ENCODE results near the gene GNG12.

GNG12 gene

DNA sequence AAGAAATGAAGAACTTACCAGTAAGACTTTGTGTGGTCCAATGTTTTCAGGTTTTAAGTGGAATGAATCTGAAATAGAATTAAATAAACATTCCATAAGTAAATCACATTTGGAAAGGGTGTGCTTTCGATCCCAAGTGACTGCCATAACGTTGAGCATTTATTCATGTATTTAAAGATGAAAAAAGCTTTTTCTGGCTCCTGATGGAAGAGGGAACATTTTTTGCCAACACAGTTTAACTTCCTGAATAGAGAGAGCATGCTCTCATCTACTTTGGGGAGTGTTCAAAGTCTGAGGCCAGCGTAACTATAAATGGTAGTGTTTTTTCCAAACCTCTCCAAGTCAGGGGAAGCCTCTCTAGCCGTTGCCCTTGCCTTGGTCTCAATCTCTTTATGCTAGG is 55.8 kb downstream of the GNG12 start:
- no peak for DNase-seq

GRCh38 chr1:67777016-67777415 is 56.3 kb downstream of the GNG12 start:
- no peak for DNase-seq

GRCh38 chr1:67773462-67773861 is 59.8 kb downstream of the GNG12 start:
- DNase-seq: no peak

- DNase-seq: no peak
These were observed 61.5 kb downstream of the GNG12 start for GRCh38 chr1:67771749-67772148.

DNA sequence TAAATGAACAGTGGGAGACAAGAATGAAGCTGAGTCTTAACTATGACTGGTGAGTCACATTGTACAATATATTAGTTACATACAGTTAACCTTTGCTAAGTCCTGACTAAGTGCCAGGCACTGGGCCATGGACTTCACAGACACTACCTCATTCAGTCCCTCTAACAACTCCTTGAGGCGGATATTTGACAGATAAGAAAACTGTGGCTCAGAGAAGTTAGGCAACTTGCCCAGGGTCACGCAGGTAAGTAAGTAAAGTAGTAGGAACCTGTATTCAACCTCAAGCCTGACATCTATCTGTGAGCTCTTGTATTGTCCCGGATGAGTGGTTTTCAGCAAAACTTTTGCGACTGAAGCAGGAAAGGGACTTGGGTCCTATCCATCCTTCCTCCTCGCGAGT is 62.1 kb downstream of the GNG12 start:
- DNase-seq: peak in 1 of 2 experiments; percentile 35

DNA sequence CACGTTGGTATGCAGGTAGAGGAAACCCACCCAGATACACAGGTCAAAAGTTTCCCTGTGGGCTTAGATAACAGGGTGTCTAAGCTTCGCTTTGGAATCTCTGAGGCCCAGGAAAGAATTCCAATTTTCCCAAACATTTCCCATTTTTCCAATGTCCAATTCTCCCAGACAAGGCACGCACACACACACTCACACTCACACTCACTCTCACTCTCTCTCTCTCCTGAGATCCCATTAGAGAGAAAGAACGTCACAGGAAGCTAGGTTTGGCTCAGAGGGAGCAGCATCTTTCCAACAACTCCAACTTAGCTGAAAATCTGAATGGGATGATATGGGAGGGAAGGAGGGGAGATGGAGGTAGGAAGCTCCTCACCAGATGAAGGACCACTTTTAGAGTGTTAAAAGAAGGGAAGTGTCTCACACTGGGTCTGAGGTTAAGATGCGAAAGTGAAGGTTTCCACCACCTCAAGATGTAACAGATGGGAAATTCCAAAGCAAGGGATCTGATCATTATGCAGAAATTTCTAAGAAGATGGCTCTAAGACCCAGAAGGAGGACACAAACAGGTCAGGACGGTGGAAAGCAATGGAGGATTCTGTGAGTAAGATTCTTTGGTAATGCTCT is 63.5 kb downstream of the GNG12 start:
- DNase-seq: no peak

DNA sequence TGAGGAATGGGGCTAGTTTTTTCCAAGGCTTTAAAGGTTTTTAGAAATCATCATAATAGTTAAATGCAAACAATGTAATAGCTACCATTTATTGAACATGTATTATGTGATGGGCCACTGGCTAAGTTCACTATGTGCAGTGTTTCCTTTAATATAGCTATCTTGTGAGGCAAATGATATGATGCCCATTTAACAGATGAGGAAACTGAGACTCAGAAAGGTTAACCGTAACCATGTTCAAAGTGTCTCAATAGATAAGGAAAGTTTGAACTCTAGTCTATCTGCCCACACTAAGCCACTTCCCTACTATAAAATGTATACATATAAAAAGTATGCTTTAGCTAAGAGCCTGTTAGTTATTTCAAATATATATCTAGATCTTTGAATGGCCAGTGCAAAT is 64.8 kb downstream of the GNG12 start:
- DNase-seq: no peak

- DNase-seq: no peak
These were observed 66.0 kb downstream of the GNG12 start for GRCh38 chr1:67767103-67767782.

DNA sequence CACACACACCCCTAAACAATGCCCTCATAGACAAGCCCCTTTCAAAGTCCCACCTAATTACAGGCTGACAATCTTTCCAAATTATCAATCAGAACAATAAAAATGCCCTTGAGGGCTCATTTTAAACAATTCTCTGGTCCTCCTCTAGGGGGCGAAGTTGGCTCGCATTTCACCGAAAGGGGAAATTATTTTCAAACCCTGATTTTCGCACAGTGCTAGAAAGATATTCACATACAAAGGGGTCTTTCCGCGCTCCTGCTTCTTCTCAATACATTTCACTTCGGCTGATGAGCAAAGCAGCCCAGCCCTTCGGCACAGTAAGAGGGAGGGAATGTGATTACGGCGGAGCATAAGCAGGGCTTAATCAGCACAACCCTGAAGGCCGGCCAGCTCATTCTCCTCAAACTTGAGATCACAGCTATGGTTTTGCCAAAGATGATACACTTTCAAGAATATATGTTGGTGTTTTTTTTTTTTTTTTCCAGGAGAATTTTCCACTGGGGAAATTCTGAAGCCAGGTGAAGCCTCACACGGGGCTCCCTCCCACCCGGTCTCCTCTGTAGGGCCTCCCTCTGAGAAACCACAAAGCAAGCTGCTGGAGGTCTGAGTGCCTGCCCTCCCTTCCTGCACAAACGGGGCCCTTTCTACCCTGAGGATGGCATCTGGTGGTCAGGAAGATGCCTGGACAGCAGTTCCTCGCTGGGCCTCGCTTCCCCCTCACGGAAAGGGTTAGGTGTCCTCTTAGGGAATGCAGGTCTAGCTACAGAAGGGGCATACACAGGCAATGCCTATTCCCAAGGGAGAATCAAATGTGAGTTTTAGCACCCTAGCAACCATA is 66.9 kb downstream of the GNG12 start:
- DNase-seq: peak; percentile 22 to 70

- DNase-seq: no peak
These were observed 68.6 kb downstream of the GNG12 start for GRCh38 chr1:67764633-67765032.

- DNase-seq: no peak
These were observed 71.5 kb downstream of the GNG12 start for GRCh38 chr1:67761730-67762129.

DNA sequence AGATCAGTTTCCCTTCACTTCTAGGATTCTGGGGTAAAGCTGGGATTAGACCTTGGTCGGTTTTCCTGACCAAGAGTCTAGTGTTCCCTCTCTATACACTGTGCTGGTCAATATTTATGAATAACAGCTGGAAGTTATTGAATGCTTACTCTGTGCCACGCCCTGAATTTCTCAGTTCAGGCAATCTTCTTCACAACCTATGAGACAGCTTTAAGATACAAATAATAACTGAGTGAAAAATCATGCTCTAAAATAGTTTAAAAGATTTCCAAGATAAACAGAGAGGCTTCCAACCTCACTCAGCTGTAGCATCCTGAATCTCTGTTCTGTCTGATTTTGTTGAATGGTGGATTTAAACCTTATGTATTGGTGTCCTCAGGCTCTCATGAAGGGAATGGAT is 72.2 kb downstream of the GNG12 start:
- no peak for DNase-seq

DNA sequence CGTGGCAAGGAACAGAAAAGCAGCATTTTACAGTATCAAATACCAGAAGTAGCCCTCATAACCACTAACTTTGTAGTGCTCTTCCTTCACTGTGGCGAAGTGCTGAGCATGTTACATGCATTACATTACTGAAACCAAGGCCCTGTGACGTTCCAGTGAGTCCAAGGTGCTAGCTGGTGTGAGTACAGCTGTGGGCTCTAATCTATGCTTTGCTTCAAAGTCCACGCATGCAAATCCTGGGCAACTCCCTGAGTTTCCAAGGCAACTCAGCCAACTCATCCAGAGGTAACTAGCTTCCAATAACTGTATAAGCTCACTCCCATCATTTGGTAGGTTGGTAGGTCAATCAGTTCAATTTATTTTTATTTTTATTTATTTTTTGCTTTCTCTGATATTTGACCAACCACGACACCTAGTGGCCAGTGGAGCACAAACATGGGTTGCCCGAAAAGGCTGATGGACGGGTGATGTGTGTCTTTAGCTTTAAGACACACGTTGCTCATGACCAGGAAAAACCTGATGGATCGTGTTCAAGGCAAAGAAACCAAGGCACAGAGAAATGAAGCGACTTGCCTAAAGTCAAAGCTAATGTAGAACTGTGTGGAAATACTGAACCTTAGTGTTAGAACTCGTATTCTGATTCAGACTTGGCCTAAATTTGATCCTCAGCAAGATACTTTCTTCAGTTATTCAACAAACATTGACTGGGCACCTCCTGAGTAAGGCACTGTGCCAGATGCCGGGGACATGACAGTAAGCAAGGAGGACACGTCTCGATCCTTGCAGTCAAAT is 73.0 kb downstream of the GNG12 start:
- DNase-seq: peak; percentile 75 to 93

DNA sequence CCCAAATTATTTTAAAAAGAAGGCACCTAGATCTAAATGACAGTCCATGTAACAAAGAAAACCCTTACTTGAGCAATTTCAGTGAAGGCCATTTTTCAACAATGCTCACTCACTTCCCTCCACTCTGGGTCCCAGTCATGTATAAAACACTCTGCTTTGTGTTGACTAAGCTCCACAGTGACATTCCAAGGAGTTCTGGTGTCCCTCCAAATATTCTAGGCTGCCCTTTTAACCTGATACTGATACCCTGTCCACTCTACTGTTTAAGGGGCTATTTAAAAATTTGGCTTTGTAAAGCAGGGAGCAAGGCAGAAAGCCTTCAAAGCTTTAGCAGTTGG is 73.6 kb downstream of the GNG12 start:
- no peak for DNase-seq

- DNase-seq: no peak
These were observed 74.2 kb downstream of the GNG12 start for GRCh38 chr1:67759066-67759465.

GRCh38 chr1:67755619-67756018 is 77.6 kb downstream of the GNG12 start:
- DNase-seq: no peak

- DNase-seq: no peak
These were observed 78.1 kb downstream of the GNG12 start for GRCh38 chr1:67755160-67755559.

- no peak for DNase-seq
These were observed 78.7 kb downstream of the GNG12 start for GRCh38 chr1:67754526-67754920.

DNA sequence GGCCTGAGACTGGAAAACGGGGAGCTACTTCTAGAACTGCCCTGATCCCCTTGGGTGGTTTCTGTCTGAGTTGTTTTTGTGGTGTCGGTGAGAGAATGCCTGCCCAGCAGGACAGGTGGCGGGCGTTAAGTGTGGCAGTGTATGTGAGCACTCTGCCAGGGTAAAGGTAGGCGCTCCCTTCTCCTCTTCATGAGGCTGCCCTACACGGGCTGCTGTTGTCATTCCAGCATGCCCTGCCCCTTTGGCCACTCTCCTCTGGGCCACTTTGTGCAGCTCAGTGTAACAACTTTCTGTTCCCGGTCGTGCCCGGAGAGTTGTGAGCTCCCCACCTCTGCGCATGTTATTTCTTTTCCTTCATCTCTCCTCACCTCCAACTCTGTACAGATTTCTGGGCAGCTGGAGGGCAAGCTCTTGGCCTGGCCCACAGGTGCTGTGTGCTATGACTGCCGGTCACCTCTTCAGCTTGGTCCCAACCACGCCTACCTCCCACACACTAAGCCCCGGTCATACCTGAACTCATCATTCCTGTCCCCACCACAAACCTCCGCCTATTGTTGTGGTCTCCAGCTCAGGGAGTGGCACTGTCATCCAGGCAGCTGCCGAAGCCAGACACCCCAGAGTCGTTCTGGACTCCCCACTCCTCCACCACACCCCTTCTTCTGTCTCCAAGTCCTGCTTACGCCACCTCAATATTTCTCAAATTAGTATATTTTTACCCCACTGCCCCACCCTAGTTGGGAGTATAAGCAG is 79.3 kb downstream of the GNG12 start:
- no peak for DNase-seq

DNA sequence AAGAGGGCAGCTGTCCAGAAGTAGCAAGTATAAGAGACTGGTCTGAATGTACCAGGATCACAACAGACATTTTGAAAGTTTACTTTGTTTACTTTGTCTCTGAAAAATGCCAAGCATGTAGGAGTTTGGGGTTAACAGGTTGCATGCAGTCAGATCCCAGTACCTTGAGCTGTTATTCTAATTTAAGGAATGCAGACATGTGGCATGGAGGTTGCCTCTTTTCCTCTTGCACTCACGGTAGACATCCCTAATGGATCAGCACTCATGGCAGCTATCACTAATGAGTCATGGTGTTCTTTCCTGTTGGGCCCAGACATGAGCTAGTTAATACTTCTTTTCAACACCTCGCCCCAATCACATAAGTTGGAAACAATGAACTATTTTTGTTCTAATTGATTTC is 81.0 kb downstream of the GNG12 start:
- DNase-seq: no peak

DNA sequence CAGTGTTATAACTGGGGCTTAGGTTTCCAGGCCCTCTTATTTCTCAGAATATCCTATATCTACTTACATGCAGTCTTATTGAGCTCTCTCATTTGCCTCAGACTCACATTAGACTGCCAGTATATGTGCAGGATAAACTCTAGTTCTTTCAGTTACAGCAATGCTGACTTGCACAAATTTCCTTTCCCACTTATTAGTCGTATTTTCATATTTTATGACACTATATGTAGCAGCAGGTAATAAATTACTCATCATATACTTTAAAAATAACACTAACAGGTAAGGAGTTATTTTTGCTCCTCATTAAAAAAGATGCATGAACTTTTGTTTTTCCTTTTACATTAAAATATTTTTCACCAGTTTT is 82.6 kb downstream of the GNG12 start:
- DNase-seq: no peak

DNA sequence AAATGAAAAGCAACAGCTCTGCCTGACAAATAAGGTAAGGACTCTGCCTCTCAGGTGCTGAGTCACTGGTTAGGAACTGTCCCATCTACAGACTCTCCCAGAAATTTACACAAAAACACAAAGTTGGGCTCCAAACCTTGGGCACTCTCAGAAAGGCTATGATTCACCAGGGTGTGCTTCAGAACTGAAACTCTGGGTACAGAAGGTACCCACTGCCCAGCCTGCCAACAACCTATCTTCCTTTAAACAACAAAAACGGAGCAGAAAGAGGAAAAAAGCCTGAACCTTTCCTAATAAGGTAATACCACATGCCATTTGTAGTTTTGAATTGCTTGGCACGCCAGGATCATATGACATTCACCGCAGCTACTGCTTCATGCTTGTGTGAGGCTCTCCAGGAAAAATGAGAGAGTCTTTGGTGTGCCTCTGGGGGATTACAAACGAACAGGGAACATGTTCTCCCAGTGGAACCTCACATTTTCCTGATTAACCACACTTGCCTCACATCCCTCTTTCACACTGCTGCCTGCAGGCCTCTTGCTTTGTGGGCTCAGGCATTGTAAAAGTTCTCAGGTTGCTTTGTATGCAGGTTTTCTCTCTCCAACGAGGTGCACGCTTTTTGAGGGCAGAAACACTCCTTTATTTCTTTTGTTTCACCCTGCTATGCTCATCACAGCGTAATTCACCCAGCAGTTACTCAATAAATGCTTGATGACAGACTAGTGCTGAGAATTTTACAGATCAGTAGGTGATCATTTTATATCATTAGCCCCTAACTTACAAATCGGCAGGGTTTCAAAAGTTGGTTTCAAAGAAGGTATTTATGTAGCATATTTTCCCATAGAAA is 83.2 kb downstream of the GNG12 start:
- peak; percentile 50 to 55 for DNase-seq

Measured in NCI-H526 (cell line).